22Rv1 (cell line): Measurements from ENCODE around the gene MRPS23.

Experiments
- CTCF ChIP-seq: fragments of 450-650 bp; IDR thresholded peaks from 2 replicates; pipeline ENCODE4 v1.5.1; 2017; ENCODE audit warnings: mild to moderate bottlenecking
- ZFX ChIP-seq: fragments of 450-650 bp; IDR thresholded peaks from 2 replicates; pipeline ENCODE4 v1.6.1; 2017; ENCODE audit warnings: antibody characterized with exemption, borderline replicate concordance

- TF ChIP-seq CTCF (no peak), ZFX (no peak)
Measured at GRCh38 chr17:57856792-57857620, 7.2 kb upstream of the MRPS23 start.
